HG02798 (cell line): Measurements from ENCODE around the gene WDR13.
"Not testable (repeated sequence)": the region's sequence is repeated elsewhere in the genome, so short reads cannot be mapped to it uniquely, and the experiment has no call there.

Source experiments
- ATAC-seq: cut with Tn5 transposase; IDR thresholded peaks from one replicate; pipeline ENCODE4 v1.9.1; 2021; ENCODE audit warnings: mild to moderate bottlenecking; ENCODE audit not compliant: unreplicated experiment, poor library complexity

Gene WDR13

GRCh38 chrX:48597353-48598264 lies at the start of gene WDR13:
Gene WDR13, plus strand, starts transcription at chrX:48597492. Its CDS starts 505 bp downstream, at chrX:48597997.
- ATAC-seq = peak; percentile 80

- no peak for ATAC-seq
These were observed 48.4 kb upstream of the WDR13 start for GRCh38 chrX:48548871-48549270.

- ATAC-seq = not testable (repeated sequence)
These were observed 41.5 kb upstream of the WDR13 start for GRCh38 chrX:48555731-48556325.

GRCh38 chrX:48558271-48558670 lies 39.0 kb upstream of the WDR13 start:
- no peak for ATAC-seq

- no peak for ATAC-seq
These were observed 37.7 kb upstream of the WDR13 start for GRCh38 chrX:48559636-48560035.

- ATAC-seq = no peak
These were observed 37.2 kb upstream of the WDR13 start for GRCh38 chrX:48560056-48560455.

GRCh38 chrX:48560681-48561080 lies 36.6 kb upstream of the WDR13 start:
- no peak for ATAC-seq

- peak; percentile 19 for ATAC-seq
These were observed 27.3 kb upstream of the WDR13 start for GRCh38 chrX:48569958-48570357.

- ATAC-seq = no peak
These were observed 23.5 kb upstream of the WDR13 start for GRCh38 chrX:48573690-48574269.

GRCh38 chrX:48574270-48575266 lies 22.7 kb upstream of the WDR13 start, which contains the start of gene RBM3:
Gene RBM3, plus strand, starts transcription at chrX:48574484. Its CDS starts 697 bp downstream, at chrX:48575181.
- ATAC-seq = peak; percentile 94

- ATAC-seq = no peak
These were observed 21.6 kb upstream of the WDR13 start for GRCh38 chrX:48575642-48576041.

GRCh38 chrX:48576108-48576507 lies 21.2 kb upstream of the WDR13 start:
- ATAC-seq = no peak

- no peak for ATAC-seq
These were observed 18.6 kb upstream of the WDR13 start for GRCh38 chrX:48578661-48579128.

- ATAC-seq = no peak
These were observed 18.0 kb upstream of the WDR13 start for GRCh38 chrX:48579259-48579658.

- no peak for ATAC-seq
These were observed 16.6 kb upstream of the WDR13 start for GRCh38 chrX:48580662-48581061.

- no peak for ATAC-seq
These were observed 12.6 kb upstream of the WDR13 start for GRCh38 chrX:48584698-48585097.

GRCh38 chrX:48589482-48590162 lies 7.7 kb upstream of the WDR13 start:
- ATAC-seq = no peak

- no peak for ATAC-seq
These were observed 6.8 kb upstream of the WDR13 start for GRCh38 chrX:48590203-48591103.
